Ecto neural progenitor cell (in vitro differentiated cells): ENCODE data around the gene BDKRB1.
A peak's percentile ranks its signal among the peaks of the same experiment; 100 is the strongest.

Experiments used
- DNase-seq: peaks from one replicate; pipeline ENCODE4 v3.0.0-alpha.2; 2018; ENCODE audit warnings: low spot score

Gene BDKRB1

GRCh38 chr14:96255501-96256366 is at the start of gene BDKRB1:
TSS of gene BDKRB1 (plus strand) at chr14:96256210. CDS start at chr14:96263683, 7,473 bp downstream.
- DNase-seq: no peak

- no peak for DNase-seq
Observed at GRCh38 chr14:96206461-96206860, 49.5 kb upstream of the BDKRB1 start.

GRCh38 chr14:96207686-96208085 is 48.3 kb upstream of the BDKRB1 start:
- DNase-seq: no peak

- no peak for DNase-seq
Observed at GRCh38 chr14:96208739-96209138, 47.3 kb upstream of the BDKRB1 start.

GRCh38 chr14:96212140-96212539 is 43.9 kb upstream of the BDKRB1 start:
- DNase-seq: no peak

- DNase-seq: no peak
Observed at GRCh38 chr14:96212896-96213295, 43.1 kb upstream of the BDKRB1 start.

GRCh38 chr14:96213871-96214465 is 42.0 kb upstream of the BDKRB1 start:
- no peak for DNase-seq

GRCh38 chr14:96214793-96215192 is 41.2 kb upstream of the BDKRB1 start:
- no peak for DNase-seq

- DNase-seq: no peak
Observed at GRCh38 chr14:96215452-96216244, 40.4 kb upstream of the BDKRB1 start.

GRCh38 chr14:96216627-96217026 is 39.4 kb upstream of the BDKRB1 start:
- no peak for DNase-seq

- DNase-seq: no peak
Observed at GRCh38 chr14:96217376-96217913, 38.6 kb upstream of the BDKRB1 start.

GRCh38 chr14:96221109-96221650 is 34.8 kb upstream of the BDKRB1 start:
- DNase-seq: no peak

- DNase-seq: no peak
Observed at GRCh38 chr14:96221841-96222240, 34.2 kb upstream of the BDKRB1 start.

GRCh38 chr14:96224480-96225096 is 31.4 kb upstream of the BDKRB1 start:
- DNase-seq: no peak

- DNase-seq: no peak
Observed at GRCh38 chr14:96225213-96225612, 30.8 kb upstream of the BDKRB1 start.

GRCh38 chr14:96225745-96226151 is 30.3 kb upstream of the BDKRB1 start:
- DNase-seq: peak; percentile 64

GRCh38 chr14:96227428-96227827 is 28.6 kb upstream of the BDKRB1 start:
- no peak for DNase-seq

GRCh38 chr14:96229315-96229714 is 26.7 kb upstream of the BDKRB1 start:
- no peak for DNase-seq

- no peak for DNase-seq
Observed at GRCh38 chr14:96231056-96231455, 25.0 kb upstream of the BDKRB1 start.

GRCh38 chr14:96231526-96232130 is 24.4 kb upstream of the BDKRB1 start:
- no peak for DNase-seq

GRCh38 chr14:96232506-96232905 is 23.5 kb upstream of the BDKRB1 start:
- no peak for DNase-seq
